Large intestine (tissue), 12 donors: ENCODE data around the gene PRKCG. TPM values are rescaled to one million over a fixed set of nuclear protein-coding genes. Genes with fewer than 3 reads are reported as not detected.
"Not testable (repeated sequence)": the region's sequence is repeated elsewhere in the genome, so short reads cannot be mapped to it uniquely, and the experiment has no call there.

Experiments used
- DNase-seq, 2 donors: peaks; one replicate each; pipeline versions ENCODE4 v3.0.0 to v3.0.0-alpha.2; 2013
- H3K27ac ChIP-seq: one replicate; pipeline ENCODE4 v1.5.1; 2013; ENCODE audit warnings: low read length
- H3K27me3 ChIP-seq: 2 replicates; pipeline ENCODE4 v1.6.1; 2013; ENCODE audit warnings: low read length; ENCODE audit not compliant: control insufficient read depth, insufficient read depth
- H3K36me3 ChIP-seq: 2 replicates; pipeline ENCODE4 v1.6.1; 2013; ENCODE audit warnings: low read length; ENCODE audit not compliant: control insufficient read depth, insufficient read depth
- H3K4me1 ChIP-seq: one replicate; pipeline ENCODE4 v1.6.1; 2013; ENCODE audit warnings: low read length; ENCODE audit not compliant: control insufficient read depth, insufficient read depth
- H3K4me3 ChIP-seq: one replicate; pipeline ENCODE4 v1.5.1; 2013; ENCODE audit warnings: low read length
- H3K9me3 ChIP-seq: one replicate; pipeline ENCODE4 v1.6.1; 2013; ENCODE audit warnings: mild to moderate bottlenecking, low read depth, low read length, moderate library complexity; ENCODE audit not compliant: control insufficient read depth
- WGBS: methylation state at CpG from one replicate; pipeline ENCODE4 v1.1.5; 2013; ENCODE audit warnings: low lambda C conversion rate; ENCODE audit not compliant: insufficient coverage; 5-methylcytosine and 5-hydroxymethylcytosine counted together
- long read RNA-seq, 11 donors: transcript quantifications; one replicate each; lab custom pipeline, GENCODE V29; 2026
- polyA plus RNA-seq: library from polyadenylated mRNA; unstranded; fragments of 120-200 nt; gene quantifications from one replicate; pipeline ENCODE4 v1.2.1, GENCODE V29; 2013

Gene PRKCG
- 0.67 TPM for polyA plus RNA-seq
- long read RNA-seq, donor 1 = 0 reads
- long read RNA-seq, donor 2 = 0 reads
- long read RNA-seq, donor 3 = 0 reads
- long read RNA-seq, donor 4 = 0 reads
- long read RNA-seq, donor 5 = 0 reads
- long read RNA-seq, donor 6 = 0 reads
- long read RNA-seq, donor 7 = 0 reads
- long read RNA-seq, donor 8 = 0 reads
- long read RNA-seq, donor 9 = 0 reads
- long read RNA-seq, donor 10 = 0 reads
- long read RNA-seq, donor 11 = 0 reads

GRCh38 chr19:53881482-53882390, at the start of gene PRKCG:
Gene PRKCG (plus strand): TSS chr19:53882197. CDS start chr19:53882495, 298 bp downstream.
- no peak within 1 kb of the TSS for H3K27ac ChIP-seq
- DNase-seq = peak in 1 of 2 donors; percentile 64
- peaks cover 61% of the 10 kb centered on the region for H3K27me3 ChIP-seq
- peak within 1 kb of the TSS; percentile 24 for H3K4me3 ChIP-seq
- WGBS = no CpG with 5 or more reads among the region's 49 CpGs
- H3K36me3 ChIP-seq = no peaks in the 10 kb centered on the region
- H3K9me3 ChIP-seq = no peaks in the 10 kb centered on the region
- H3K4me1 ChIP-seq = peaks cover 12% of the 10 kb centered on the region

- 26% methylated on average over 5 of the region's 13 CpGs for WGBS
- H3K4me1 ChIP-seq, DNase-seq, H3K27ac ChIP-seq, H3K9me3 ChIP-seq, H3K36me3 ChIP-seq, H3K27me3 ChIP-seq, H3K4me3 ChIP-seq: not testable (repeated sequence)
These were observed 49.1 kb upstream of the PRKCG start for GRCh38 chr19:53832861-53833260.

GRCh38 chr19:53838446-53838845, 43.6 kb upstream of the PRKCG start:
- not testable (repeated sequence) for DNase-seq, H3K27me3 ChIP-seq, H3K4me1 ChIP-seq, H3K4me3 ChIP-seq, H3K27ac ChIP-seq, H3K9me3 ChIP-seq, H3K36me3 ChIP-seq
- 94% methylated on average over 2 of the region's 5 CpGs for WGBS

- H3K9me3 ChIP-seq, H3K36me3 ChIP-seq, H3K27ac ChIP-seq, H3K4me3 ChIP-seq, H3K27me3 ChIP-seq, DNase-seq, H3K4me1 ChIP-seq: not testable (repeated sequence)
- WGBS = 85% methylated on average over 1 of the region's 12 CpGs
These were observed 41.8 kb upstream of the PRKCG start for GRCh38 chr19:53840241-53840640.

GRCh38 chr19:53840914-53841313, 41.1 kb upstream of the PRKCG start:
- WGBS = no CpG with 5 or more reads among the region's 4 CpGs
- not testable (repeated sequence) for H3K4me3 ChIP-seq, H3K27ac ChIP-seq, H3K36me3 ChIP-seq, DNase-seq, H3K27me3 ChIP-seq, H3K4me1 ChIP-seq, H3K9me3 ChIP-seq

- no peaks in the 10 kb centered on the region for H3K4me1 ChIP-seq
- H3K27ac ChIP-seq = no peak overlapping the region
- H3K27me3 ChIP-seq = no peaks in the 10 kb centered on the region
- no CpG with 5 or more reads among the region's 9 CpGs for WGBS
- H3K9me3 ChIP-seq = no peaks in the 10 kb centered on the region
- DNase-seq = no peak
- H3K4me3 ChIP-seq = no peak overlapping the region
- no peaks in the 10 kb centered on the region for H3K36me3 ChIP-seq
These were observed 37.1 kb upstream of the PRKCG start for GRCh38 chr19:53844849-53845246.

GRCh38 chr19:53847555-53847954, 34.4 kb upstream of the PRKCG start:
- DNase-seq = no peak
- Histone ChIP-seq H3K4me1 (no peaks in the 10 kb centered on the region), H3K36me3 (no peaks in the 10 kb centered on the region), H3K27ac (no peak overlapping the region), H3K27me3 (no peaks in the 10 kb centered on the region), H3K9me3 (no peaks in the 10 kb centered on the region), H3K4me3 (no peak overlapping the region)
- WGBS = 68% methylated on average over 4 of the region's 8 CpGs

GRCh38 chr19:53849237-53849676, 32.7 kb upstream of the PRKCG start:
- Histone ChIP-seq H3K27ac (no peak overlapping the region), H3K27me3 (no peaks in the 10 kb centered on the region), H3K9me3 (no peaks in the 10 kb centered on the region), H3K36me3 (no peaks in the 10 kb centered on the region), H3K4me1 (no peaks in the 10 kb centered on the region), H3K4me3 (no peak overlapping the region)
- no peak for DNase-seq
- no CpG with 5 or more reads among the region's 11 CpGs for WGBS

GRCh38 chr19:53853707-53854106, 28.3 kb upstream of the PRKCG start:
- Histone ChIP-seq H3K4me1 (no peaks in the 10 kb centered on the region), H3K9me3 (no peaks in the 10 kb centered on the region), H3K27ac (no peak overlapping the region), H3K4me3 (no peak overlapping the region), H3K36me3 (no peaks in the 10 kb centered on the region), H3K27me3 (no peaks in the 10 kb centered on the region)
- no CpG with 5 or more reads among the region's 2 CpGs for WGBS
- DNase-seq = no peak

- Histone ChIP-seq H3K4me1 (peaks cover 37% of the 10 kb centered on the region), H3K27me3 (no peaks in the 10 kb centered on the region), H3K4me3 (no peak overlapping the region), H3K36me3 (no peaks in the 10 kb centered on the region), H3K9me3 (no peaks in the 10 kb centered on the region), H3K27ac (peak overlapping the region; percentile 32)
- WGBS = no CpG with 5 or more reads among the region's 6 CpGs
- DNase-seq = peak in 1 of 2 donors; percentile 74
These were observed 17.6 kb upstream of the PRKCG start for GRCh38 chr19:53864308-53864836.
